Endothelial cell (in vitro differentiated cells): ENCODE measurements around the gene TCTA. TPM values are rescaled to one million over a fixed set of nuclear protein-coding genes. Genes with fewer than 3 reads are reported as not detected.

Experiments used
- DNase-seq: peaks from one replicate; pipeline ENCODE4 v3.0.0; 2021; ENCODE audit warnings: low spot score
- H3K27ac Mint-ChIP-seq: one replicate; pipeline ENCODE4 v1.8.0; 2021; ENCODE audit warnings: mixed read lengths, inconsistent platforms; ENCODE audit not compliant: unreplicated experiment
- H3K27me3 Mint-ChIP-seq: one replicate; pipeline ENCODE4 v1.8.0; 2021; ENCODE audit warnings: mild to moderate bottlenecking, moderate library complexity, mixed read lengths, inconsistent platforms; ENCODE audit not compliant: unreplicated experiment
- H3K36me3 Mint-ChIP-seq: one replicate; pipeline ENCODE4 v1.8.0; 2021; ENCODE audit warnings: mild to moderate bottlenecking, low read depth, mixed read lengths, inconsistent platforms; ENCODE audit not compliant: unreplicated experiment
- H3K4me1 Mint-ChIP-seq: one replicate; pipeline ENCODE4 v1.8.0; 2021; ENCODE audit warnings: mild to moderate bottlenecking, mixed read lengths, inconsistent platforms; ENCODE audit not compliant: unreplicated experiment
- H3K4me3 Mint-ChIP-seq: one replicate; pipeline ENCODE4 v1.8.0; 2021; ENCODE audit warnings: mild to moderate bottlenecking, mixed read lengths, inconsistent platforms; ENCODE audit not compliant: unreplicated experiment
- H3K9me3 Mint-ChIP-seq: one replicate; pipeline ENCODE4 v1.8.0; 2021; ENCODE audit warnings: mixed read lengths, inconsistent platforms; ENCODE audit not compliant: unreplicated experiment
- total RNA-seq: library from RNA; stranded (reverse); fragmentation: NEBNext Ultra II Directional; extraction: Animal tissue kit (Norgen Biotek cat#: 25700); gene quantifications from one replicate; pipeline ENCODE4 v1.2.1, GENCODE V29; 2021; ENCODE audit not compliant: unreplicated experiment
- TF ChIP-seq, protein P1 (sequence below): fragments of 200-600 bp; sonication (generic); IDR thresholded peaks from one replicate; pipeline ENCODE4 v1.5.0; 2021; ENCODE audit warnings: antibody characterized with exemption; ENCODE audit not compliant: unreplicated experiment

TCTA gene
- total RNA-seq, 1 donor from 2014 or later: 17.3 TPM

GRCh38 chr3:49434731-49435130, 22.5 kb downstream of the TCTA start:
- H3K27me3 Mint-ChIP-seq: no peaks in the 10 kb centered on the region
- H3K9me3 Mint-ChIP-seq: no peaks in the 10 kb centered on the region
- no peak overlapping the region for H3K27ac Mint-ChIP-seq
- H3K4me3 Mint-ChIP-seq: no peak overlapping the region
- no peak for DNase-seq
- TF ChIP-seq, protein P1, sequence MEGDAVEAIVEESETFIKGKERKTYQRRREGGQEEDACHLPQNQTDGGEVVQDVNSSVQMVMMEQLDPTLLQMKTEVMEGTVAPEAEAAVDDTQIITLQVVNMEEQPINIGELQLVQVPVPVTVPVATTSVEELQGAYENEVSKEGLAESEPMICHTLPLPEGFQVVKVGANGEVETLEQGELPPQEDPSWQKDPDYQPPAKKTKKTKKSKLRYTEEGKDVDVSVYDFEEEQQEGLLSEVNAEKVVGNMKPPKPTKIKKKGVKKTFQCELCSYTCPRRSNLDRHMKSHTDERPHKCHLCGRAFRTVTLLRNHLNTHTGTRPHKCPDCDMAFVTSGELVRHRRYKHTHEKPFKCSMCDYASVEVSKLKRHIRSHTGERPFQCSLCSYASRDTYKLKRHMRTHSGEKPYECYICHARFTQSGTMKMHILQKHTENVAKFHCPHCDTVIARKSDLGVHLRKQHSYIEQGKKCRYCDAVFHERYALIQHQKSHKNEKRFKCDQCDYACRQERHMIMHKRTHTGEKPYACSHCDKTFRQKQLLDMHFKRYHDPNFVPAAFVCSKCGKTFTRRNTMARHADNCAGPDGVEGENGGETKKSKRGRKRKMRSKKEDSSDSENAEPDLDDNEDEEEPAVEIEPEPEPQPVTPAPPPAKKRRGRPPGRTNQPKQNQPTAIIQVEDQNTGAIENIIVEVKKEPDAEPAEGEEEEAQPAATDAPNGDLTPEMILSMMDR: no peak
- no peaks in the 10 kb centered on the region for H3K4me1 Mint-ChIP-seq
- H3K36me3 Mint-ChIP-seq: no peaks in the 10 kb centered on the region

GRCh38 chr3:49445391-49445790, 33.2 kb downstream of the TCTA start:
- no peak overlapping the region for H3K27ac Mint-ChIP-seq
- H3K9me3 Mint-ChIP-seq: no peaks in the 10 kb centered on the region
- H3K27me3 Mint-ChIP-seq: no peaks in the 10 kb centered on the region
- no peak overlapping the region for H3K4me3 Mint-ChIP-seq
- DNase-seq: no peak
- TF ChIP-seq, protein P1: no peak
- H3K36me3 Mint-ChIP-seq: no peaks in the 10 kb centered on the region
- H3K4me1 Mint-ChIP-seq: no peaks in the 10 kb centered on the region

DNA sequence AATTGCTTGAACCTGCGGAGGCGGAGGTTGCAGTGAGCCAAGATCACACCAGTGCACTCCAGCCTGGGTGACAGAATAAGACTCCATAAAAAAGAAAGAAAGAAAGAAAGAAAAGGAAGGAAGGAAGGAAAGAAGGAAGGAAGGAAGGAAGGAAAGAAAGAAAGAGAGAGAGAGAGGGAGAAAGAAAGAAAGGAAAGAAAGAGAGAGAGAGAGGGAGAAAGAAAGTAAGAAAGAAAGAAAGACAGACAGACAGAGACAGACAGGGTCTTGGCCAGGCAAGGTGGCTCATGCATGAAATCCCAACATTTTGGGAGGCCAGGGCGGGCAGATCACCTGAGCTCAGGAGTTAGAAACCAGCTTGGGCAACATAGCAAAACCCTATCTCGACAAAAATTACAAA, 41.4 kb downstream of the TCTA start:
- no peak for DNase-seq
- no peaks in the 10 kb centered on the region for H3K36me3 Mint-ChIP-seq
- no peak overlapping the region for H3K27ac Mint-ChIP-seq
- peaks cover 6% of the 10 kb centered on the region for H3K27me3 Mint-ChIP-seq
- H3K4me1 Mint-ChIP-seq: peaks cover 11% of the 10 kb centered on the region
- no peak overlapping the region for H3K4me3 Mint-ChIP-seq
- TF ChIP-seq, protein P1: no peak
- no peaks in the 10 kb centered on the region for H3K9me3 Mint-ChIP-seq

DNA sequence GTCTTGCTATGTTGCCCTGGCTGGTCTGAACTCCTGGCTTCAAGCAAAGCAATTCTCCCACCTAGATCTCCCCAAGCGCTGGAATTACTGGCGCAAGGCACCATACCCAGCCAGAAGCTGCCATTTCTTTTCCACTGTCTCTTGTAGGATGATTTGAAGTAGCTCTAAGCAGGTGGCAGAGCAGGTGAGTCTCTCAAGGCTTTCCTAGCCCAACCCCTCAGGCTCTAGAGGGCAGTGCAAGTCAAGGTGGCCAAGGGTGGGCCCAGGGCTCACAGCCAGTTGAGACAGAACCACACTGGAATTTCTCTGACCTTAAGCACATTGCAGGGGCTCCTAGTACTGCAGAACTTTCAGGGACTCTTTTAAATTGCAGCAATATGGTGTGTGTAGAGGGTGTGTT, 42.2 kb downstream of the TCTA start:
- TF ChIP-seq, protein P1: no peak
- no peaks in the 10 kb centered on the region for H3K36me3 Mint-ChIP-seq
- peaks cover 18% of the 10 kb centered on the region for H3K4me1 Mint-ChIP-seq
- no peak for DNase-seq
- H3K9me3 Mint-ChIP-seq: no peaks in the 10 kb centered on the region
- no peak overlapping the region for H3K4me3 Mint-ChIP-seq
- H3K27ac Mint-ChIP-seq: no peak overlapping the region
- H3K27me3 Mint-ChIP-seq: peaks cover 8% of the 10 kb centered on the region

GRCh38 chr3:49454898-49455681, 42.9 kb downstream of the TCTA start:
- H3K27me3 Mint-ChIP-seq: peaks cover 8% of the 10 kb centered on the region
- no peaks in the 10 kb centered on the region for H3K9me3 Mint-ChIP-seq
- H3K4me1 Mint-ChIP-seq: peaks cover 20% of the 10 kb centered on the region
- peak; percentile 25 for DNase-seq
- H3K27ac Mint-ChIP-seq: peak overlapping the region; percentile 67
- TF ChIP-seq, protein P1: no peak
- no peak overlapping the region for H3K4me3 Mint-ChIP-seq
- no peaks in the 10 kb centered on the region for H3K36me3 Mint-ChIP-seq
